DOHH2 (cell line): ENCODE data around the gene BCL2L13.

Source experiments
- H3F3A ChIP-seq: fragments of 200-600 bp; sonication (generic), shearing (Covaris generic); 2 replicates; pipeline ENCODE4 v1.6.0; 2016; ENCODE audit warnings: antibody characterized with exemption, mild to moderate bottlenecking; ENCODE audit not compliant: control insufficient read depth, insufficient read depth
- H3K27ac ChIP-seq: fragments of 200-600 bp; sonication (generic); 2 replicates; pipeline ENCODE4 v1.5.1; 2014; ENCODE audit warnings: low read depth, mild to moderate bottlenecking, low read length, moderate library complexity
- H3K27me3 ChIP-seq: fragments of 200-600 bp; sonication (generic); 2 replicates; pipeline ENCODE4 v1.6.1; 2014; ENCODE audit warnings: mild to moderate bottlenecking, low read length, mixed read lengths; ENCODE audit not compliant: control insufficient read depth
- H3K36me3 ChIP-seq: fragments of 200-600 bp; sonication (generic); 2 replicates; pipeline ENCODE4 v1.6.1; 2014; ENCODE audit warnings: mild to moderate bottlenecking, low read length, moderate library complexity, mixed read lengths; ENCODE audit not compliant: control insufficient read depth
- H3K4me1 ChIP-seq: fragments of 200-600 bp; sonication (generic); 2 replicates; pipeline ENCODE4 v1.6.1; 2014; ENCODE audit warnings: mild to moderate bottlenecking, low read length, mixed read lengths; ENCODE audit not compliant: control insufficient read depth
- H3K4me2 ChIP-seq: fragments of 200-600 bp; sonication (generic); 2 replicates; pipeline ENCODE4 v1.6.0; 2014; ENCODE audit warnings: mild to moderate bottlenecking, low read length, moderate library complexity
- H3K4me3 ChIP-seq: fragments of 200-600 bp; sonication (generic); 2 replicates; pipeline ENCODE4 v1.5.1; 2014; ENCODE audit warnings: mild to moderate bottlenecking, low read length, mixed read lengths
- H3K79me2 ChIP-seq: fragments of 200-600 bp; sonication (generic); 2 replicates; pipeline ENCODE4 v1.6.1; 2014; ENCODE audit warnings: mild to moderate bottlenecking, low read length, mixed read lengths; ENCODE audit not compliant: control insufficient read depth
- H3K9me2 ChIP-seq: fragments of 200-600 bp; sonication (generic); replicated peaks from 2 replicates; pipeline ENCODE4 v1.6.1; 2014; ENCODE audit warnings: mild to moderate bottlenecking, low read length, mixed read lengths; ENCODE audit not compliant: control insufficient read depth
- H3K9me3 ChIP-seq: fragments of 200-600 bp; sonication (generic); 2 replicates; pipeline ENCODE4 v1.6.1; 2014; ENCODE audit warnings: antibody characterized with exemption, low read length, mixed read lengths; ENCODE audit not compliant: control insufficient read depth, insufficient read depth
- H4K20me1 ChIP-seq: fragments of 200-600 bp; sonication (generic); 2 replicates; pipeline ENCODE4 v1.6.0; 2014; ENCODE audit warnings: low read depth, mild to moderate bottlenecking, antibody characterized with exemption, low read length, moderate library complexity; ENCODE audit not compliant: control insufficient read depth, insufficient read depth
- CTCF ChIP-seq: fragments of 200-600 bp; sonication (generic); IDR thresholded peaks from one replicate; pipeline ENCODE4 v1.5.1; 2014; ENCODE audit warnings: antibody characterized with exemption, mild to moderate bottlenecking, low read depth, low read length; ENCODE audit not compliant: poor library complexity, severe bottlenecking
- EZH2phosphoT487 ChIP-seq: fragments of 200-600 bp; sonication (generic); IDR thresholded peaks from 2 replicates; pipeline ENCODE4 v1.6.1; 2017; ENCODE audit warnings: borderline replicate concordance, mild to moderate bottlenecking, antibody characterized with exemption, low read length, moderate library complexity, mixed read lengths

Gene BCL2L13

DNA sequence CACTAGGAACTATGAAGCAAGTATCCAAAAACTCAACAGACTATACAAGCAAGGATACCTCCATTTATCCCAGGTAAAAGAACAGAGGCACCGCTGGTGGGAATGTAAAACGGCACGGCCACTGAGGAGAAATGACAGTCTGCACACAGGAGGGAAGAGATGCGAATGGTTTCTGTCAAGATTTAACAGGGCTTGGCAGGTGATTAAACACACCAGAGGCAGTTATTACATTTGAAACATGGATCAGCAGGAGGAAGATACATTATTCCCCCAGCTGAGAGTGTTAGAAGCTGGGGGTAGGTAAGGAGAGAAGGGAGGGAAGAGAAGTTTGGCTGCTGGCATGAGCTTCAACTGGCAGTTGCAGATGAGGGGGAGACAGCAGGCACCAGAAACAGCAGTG lies 40.2 kb upstream of the BCL2L13 start:
- H3K79me2 ChIP-seq: peaks cover 13% of the 10 kb centered on the region
- no peaks in the 10 kb centered on the region for H4K20me1 ChIP-seq
- H3K27me3 ChIP-seq: no peaks in the 10 kb centered on the region
- no peaks in the 10 kb centered on the region for H3K9me3 ChIP-seq
- H3K4me3 ChIP-seq: no peak overlapping the region
- H3K9me2 ChIP-seq: no peaks in the 10 kb centered on the region
- H3K27ac ChIP-seq: no peak overlapping the region
- peaks cover 8% of the 10 kb centered on the region for H3F3A ChIP-seq
- TF ChIP-seq CTCF: no peak
- TF ChIP-seq EZH2phosphoT487: no peak
- H3K36me3 ChIP-seq: peaks cover 58% of the 10 kb centered on the region
- peaks cover 30% of the 10 kb centered on the region for H3K4me1 ChIP-seq
- H3K4me2 ChIP-seq: no peak overlapping the region

- Histone ChIP-seq H3F3A (no peaks in the 10 kb centered on the region), H3K36me3 (peaks cover 48% of the 10 kb centered on the region), H4K20me1 (no peaks in the 10 kb centered on the region), H3K9me2 (no peaks in the 10 kb centered on the region), H3K4me1 (peaks cover 4% of the 10 kb centered on the region), H3K27me3 (no peaks in the 10 kb centered on the region), H3K4me2 (no peak overlapping the region), H3K79me2 (0 out of 2 replicates have a peak, but pooled peaks cover 4% of the 10 kb centered on the region), H3K9me3 (no peaks in the 10 kb centered on the region), H3K27ac (no peak overlapping the region), H3K4me3 (no peak overlapping the region)
- TF ChIP-seq CTCF (no peak), EZH2phosphoT487 (no peak)
These were observed 37.5 kb upstream of the BCL2L13 start for GRCh38 chr22:17601031-17601430.

DNA sequence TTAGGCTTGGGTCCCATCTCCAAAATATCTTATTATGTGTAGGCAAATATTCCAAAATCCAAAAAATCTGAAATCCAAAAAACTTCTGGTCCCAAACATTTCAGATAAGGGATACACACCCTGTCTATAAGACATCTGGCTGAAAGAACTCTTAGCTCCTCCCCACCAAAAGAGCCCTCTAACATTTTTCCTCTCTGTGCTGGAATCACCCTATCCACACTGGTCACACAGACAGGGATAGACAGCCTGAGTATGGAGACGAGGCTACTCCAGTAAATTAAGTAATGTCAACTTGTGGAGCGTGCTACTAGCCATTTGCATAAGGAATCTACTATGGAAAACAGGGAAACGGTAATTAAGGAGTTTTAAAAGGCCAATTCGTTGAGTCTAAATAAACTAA lies 34.9 kb upstream of the BCL2L13 start:
- Histone ChIP-seq H3K9me3 (no peaks in the 10 kb centered on the region), H3K4me3 (no peak overlapping the region), H3K79me2 (peaks cover 4% of the 10 kb centered on the region; the same call in 1 of the 2 replicates), H4K20me1 (no peaks in the 10 kb centered on the region), H3F3A (no peaks in the 10 kb centered on the region), H3K9me2 (no peaks in the 10 kb centered on the region), H3K4me1 (no peaks in the 10 kb centered on the region), H3K27ac (no peak overlapping the region), H3K36me3 (peaks cover 40% of the 10 kb centered on the region), H3K27me3 (no peaks in the 10 kb centered on the region), H3K4me2 (no peak overlapping the region)
- TF ChIP-seq CTCF (no peak), EZH2phosphoT487 (no peak)

GRCh38 chr22:17606496-17606895 lies 32.1 kb upstream of the BCL2L13 start:
- Histone ChIP-seq H3K36me3 (peaks cover 41% of the 10 kb centered on the region), H3K9me3 (no peaks in the 10 kb centered on the region), H3K9me2 (no peaks in the 10 kb centered on the region), H3K27ac (no peak overlapping the region), H3K4me3 (no peak overlapping the region), H3K4me2 (no peak overlapping the region), H4K20me1 (no peaks in the 10 kb centered on the region), H3F3A (no peaks in the 10 kb centered on the region), H3K27me3 (no peaks in the 10 kb centered on the region), H3K4me1 (no peaks in the 10 kb centered on the region), H3K79me2 (peaks cover 4% of the 10 kb centered on the region; the same call in 1 of the 2 replicates)
- no peak for TF ChIP-seq EZH2phosphoT487
- no peak for TF ChIP-seq CTCF
